GM19193 (cell line): Measurements from ENCODE around the gene CDIP1.

Source experiments
- POLR2A ChIP-seq: IDR thresholded peaks from 4 replicates; pipeline ENCODE4 v1.6.1; 2011; ENCODE audit not compliant: insufficient read depth, insufficient read length; ENCODE audit errors: extremely low read depth

The CDIP1 gene

GRCh38 chr16:4488499-4488967, 50.0 kb downstream of the CDIP1 start:
- TF ChIP-seq POLR2A, result no peak

- no peak for TF ChIP-seq POLR2A
These were observed 50.5 kb downstream of the CDIP1 start for GRCh38 chr16:4487955-4488498.

- no peak for TF ChIP-seq POLR2A
These were observed 52.3 kb downstream of the CDIP1 start for GRCh38 chr16:4486126-4486893.

DNA sequence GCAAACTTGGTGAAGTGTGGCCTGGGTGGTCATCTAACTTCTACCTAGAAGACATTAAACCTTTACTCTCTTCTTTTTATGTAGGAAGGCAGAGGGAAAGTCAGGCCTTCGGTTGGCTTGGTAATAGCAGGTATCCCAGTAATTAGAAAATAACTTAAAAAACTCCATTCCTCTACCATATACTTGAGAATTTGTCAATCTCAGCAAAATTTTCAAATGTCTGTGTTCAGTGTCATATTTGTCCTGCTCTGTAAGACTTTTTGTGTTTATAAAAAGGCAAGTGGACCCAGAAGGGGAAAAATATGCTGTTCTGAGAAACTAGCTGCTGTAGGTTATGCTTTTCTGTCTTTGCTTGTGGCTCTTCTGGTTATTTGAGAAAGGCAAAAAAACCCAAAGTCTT, 56.6 kb downstream of the CDIP1 start:
- no peak for TF ChIP-seq POLR2A

GRCh38 chr16:4481526-4481925, 57.0 kb downstream of the CDIP1 start:
- TF ChIP-seq POLR2A, result no peak

DNA sequence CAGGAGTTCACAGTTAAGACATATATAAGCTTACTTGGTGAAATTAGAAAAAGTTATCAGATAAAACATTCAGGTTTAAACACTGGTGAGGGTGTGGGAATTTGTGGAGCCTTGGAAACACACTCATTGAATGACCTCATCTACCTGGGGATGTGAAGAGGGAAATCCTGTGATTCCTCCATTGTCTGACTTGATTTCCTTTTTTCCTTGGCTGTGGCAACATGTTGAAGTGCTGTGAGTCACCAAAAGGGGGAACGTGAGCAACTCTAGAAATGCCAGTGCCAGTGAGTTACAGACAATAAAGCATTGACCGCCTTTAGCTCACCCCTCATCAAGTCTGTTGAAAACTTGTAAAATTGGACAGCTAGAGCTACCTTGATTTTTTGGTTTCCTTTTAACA, 60.6 kb downstream of the CDIP1 start:
- TF ChIP-seq POLR2A, result no peak

DNA sequence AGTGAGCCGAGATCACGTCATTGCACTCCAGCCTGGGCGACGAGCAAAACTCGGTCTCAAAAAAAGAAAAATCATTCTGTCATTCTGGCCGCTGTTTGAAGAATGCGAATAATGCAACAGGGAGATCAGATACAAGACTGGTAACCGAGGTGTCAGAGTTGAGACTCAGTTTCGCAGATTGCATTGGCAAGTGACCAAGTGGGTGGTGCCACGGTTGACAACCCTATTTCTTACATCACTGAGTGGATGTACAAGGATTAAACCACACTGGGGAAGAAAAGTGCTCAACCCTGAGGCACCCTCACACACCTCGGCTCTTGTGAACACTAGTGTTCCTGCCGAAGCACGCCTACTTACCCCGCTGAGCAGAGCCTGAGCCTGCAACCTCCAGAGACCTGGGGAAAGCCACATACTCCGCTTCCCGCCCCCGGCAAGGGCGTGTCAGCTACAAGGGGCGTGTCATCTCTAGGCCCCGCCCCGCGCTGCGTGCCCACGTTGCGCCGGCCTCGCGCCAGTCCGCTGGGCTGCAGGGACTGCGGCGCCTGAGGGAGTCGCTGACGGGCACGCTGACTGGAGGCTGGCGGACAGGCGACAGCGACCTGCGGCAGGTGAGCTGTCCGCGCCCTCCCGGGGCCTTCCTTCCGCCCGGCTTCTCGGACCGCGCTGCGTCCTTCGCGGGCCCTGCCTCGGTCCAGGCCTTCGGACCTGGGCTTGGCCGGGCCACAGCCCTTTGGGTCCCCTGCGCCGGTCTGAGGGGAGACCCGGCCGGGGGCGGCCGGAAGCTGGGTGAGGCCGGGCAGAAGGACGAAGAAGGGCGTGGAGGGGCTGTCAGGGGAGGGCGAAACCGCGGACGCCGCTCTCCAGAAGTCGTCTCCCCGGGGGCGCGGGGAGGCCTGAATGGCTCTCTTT, 62.4 kb downstream of the CDIP1 start, which contains the start of gene HMOX2:
TSS of gene HMOX2 (plus strand) at position 519 of the 909 bp plus-strand sequence. CDS start 29,127 bp downstream, outside the sequence.
- peak; percentile 91 for TF ChIP-seq POLR2A

GRCh38 chr16:4474192-4474961, 64.2 kb downstream of the CDIP1 start, which contains the start of gene NMRAL1:
Gene NMRAL1 (minus strand): TSS chr16:4474625. CDS start chr16:4474132, 493 bp downstream.
- TF ChIP-seq POLR2A, result peak; percentile 86

DNA sequence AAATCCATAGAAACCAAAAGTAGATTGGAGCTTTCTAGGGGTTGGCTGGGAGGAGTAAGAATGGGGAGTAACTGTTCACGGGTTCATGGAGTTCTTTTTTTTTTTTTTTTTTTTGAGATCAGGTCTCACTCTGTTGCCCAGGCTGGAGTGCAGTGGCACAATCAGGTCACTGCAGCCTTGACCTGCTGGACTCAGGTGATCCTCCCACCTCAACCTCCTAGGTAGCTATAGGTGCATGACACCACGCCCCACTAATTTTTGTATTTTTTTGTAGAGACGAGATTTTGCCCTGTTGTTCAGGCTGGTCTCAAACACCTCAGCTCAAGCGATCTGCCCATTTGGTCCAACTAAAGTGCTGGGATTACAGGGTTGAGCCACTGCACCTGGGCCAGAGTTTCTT, 65.7 kb downstream of the CDIP1 start:
- TF ChIP-seq POLR2A, result no peak

DNA sequence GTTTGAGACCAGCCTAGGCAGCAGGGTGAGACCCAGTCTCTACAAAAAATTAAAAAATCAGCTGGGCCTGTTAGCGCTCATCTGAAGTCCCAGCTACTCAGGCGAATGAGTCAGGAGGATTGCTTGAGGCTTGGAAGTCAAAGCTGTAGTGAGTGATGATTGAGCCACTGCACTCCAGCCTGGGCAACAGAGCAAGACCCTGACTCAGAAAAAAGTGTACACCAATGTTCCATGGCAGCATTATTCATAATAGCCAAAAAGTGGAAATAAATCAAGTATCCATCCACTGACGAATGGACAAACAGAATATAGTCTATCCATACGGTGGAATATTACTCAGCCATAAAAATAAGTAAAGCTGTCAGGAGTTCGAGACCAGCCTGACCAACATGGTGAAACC, 66.7 kb downstream of the CDIP1 start:
- no peak for TF ChIP-seq POLR2A

GRCh38 chr16:4468972-4469371, 69.6 kb downstream of the CDIP1 start:
- no peak for TF ChIP-seq POLR2A

- no peak for TF ChIP-seq POLR2A
These were observed 70.7 kb downstream of the CDIP1 start for GRCh38 chr16:4467916-4468315.

DNA sequence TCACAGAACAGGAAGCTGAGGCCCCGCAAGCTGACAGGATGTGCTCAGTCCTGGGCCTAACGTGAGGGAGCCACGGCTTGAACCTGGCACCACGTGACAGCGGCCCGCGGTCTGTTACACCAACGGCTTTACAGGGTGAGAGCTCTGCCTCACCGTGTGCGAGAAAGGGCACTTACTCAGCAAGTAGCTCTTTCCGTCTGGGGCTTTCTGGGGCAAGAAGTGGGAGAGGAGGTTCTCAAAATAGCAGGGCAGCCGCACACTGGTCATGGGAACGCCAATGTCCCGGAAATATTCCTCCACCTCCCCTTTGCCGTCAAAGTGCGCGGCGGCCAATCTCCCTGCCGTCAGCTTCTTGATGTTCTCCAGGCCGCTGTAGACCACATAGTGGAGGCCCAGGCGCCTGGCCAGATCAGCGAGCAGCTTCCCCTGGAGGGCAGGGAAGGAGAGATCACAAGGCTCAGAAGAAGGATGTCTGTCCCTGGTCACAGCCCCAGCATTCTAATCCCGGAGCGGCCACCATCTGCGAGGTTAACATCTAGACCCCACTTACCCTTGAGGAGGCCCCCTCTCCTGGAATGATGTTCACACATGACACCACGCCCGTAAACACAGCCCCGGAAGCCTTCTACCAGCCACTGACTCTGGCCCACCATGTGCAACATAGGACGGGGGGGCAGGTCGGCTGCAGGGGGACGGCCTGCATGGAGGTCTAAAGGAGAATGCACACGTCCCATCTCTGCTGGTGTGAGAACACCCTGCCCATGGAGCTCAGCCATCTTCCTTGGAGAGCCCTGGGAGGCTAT, 72.4 kb downstream of the CDIP1 start:
- no peak for TF ChIP-seq POLR2A
